Ammon's horn (tissue), 1 donor: Measurements from ENCODE around the gene LIPC.
A peak's percentile ranks its signal among the peaks of the same experiment; 100 is the strongest.

Experiments
- DNase-seq: peaks from one replicate; pipeline ENCODE4 v3.0.0-alpha.2; 2016; ENCODE audit warnings: low spot score

The LIPC gene

GRCh38 chr15:58538225-58538727 is 106.5 kb downstream of the LIPC start:
- DNase-seq, result no peak

- DNase-seq, result no peak
These were observed 107.1 kb downstream of the LIPC start for GRCh38 chr15:58538901-58539300.

- no peak for DNase-seq
These were observed 107.8 kb downstream of the LIPC start for GRCh38 chr15:58539548-58539947.

- no peak for DNase-seq
These were observed 109.8 kb downstream of the LIPC start for GRCh38 chr15:58541410-58542087.

- no peak for DNase-seq
These were observed 112.0 kb downstream of the LIPC start for GRCh38 chr15:58543664-58544335.

GRCh38 chr15:58544756-58545155 is 113.0 kb downstream of the LIPC start:
- no peak for DNase-seq

- DNase-seq, result no peak
These were observed 113.7 kb downstream of the LIPC start for GRCh38 chr15:58545307-58546065.

- DNase-seq, result no peak
These were observed 114.3 kb downstream of the LIPC start for GRCh38 chr15:58546066-58546591.

GRCh38 chr15:58546635-58547627 is 115.1 kb downstream of the LIPC start:
- DNase-seq, result no peak

- DNase-seq, result no peak
These were observed 116.0 kb downstream of the LIPC start for GRCh38 chr15:58547628-58548307.

GRCh38 chr15:58548308-58549012 is 116.7 kb downstream of the LIPC start:
- no peak for DNase-seq

GRCh38 chr15:58549013-58549784 is 117.4 kb downstream of the LIPC start:
- no peak for DNase-seq

- peak; percentile 35 for DNase-seq
These were observed 117.9 kb downstream of the LIPC start for GRCh38 chr15:58549785-58550074.

GRCh38 chr15:58551084-58551763 is 119.4 kb downstream of the LIPC start:
- DNase-seq, result no peak

GRCh38 chr15:58551764-58552504 is 120.1 kb downstream of the LIPC start:
- peak; percentile 69 for DNase-seq

- no peak for DNase-seq
These were observed 120.9 kb downstream of the LIPC start for GRCh38 chr15:58552505-58553364.

GRCh38 chr15:58553365-58553918 is 121.7 kb downstream of the LIPC start:
- no peak for DNase-seq
